Kasumi-1 (cell line): ENCODE results near the gene UBXN7.
"Not testable (repeated sequence)": the region's sequence is repeated elsewhere in the genome, so short reads cannot be mapped to it uniquely, and the experiment has no call there.

Experiments
- DNase-seq, 2 experiments: peaks; one replicate each; lab custom pipeline; 2025; lab: John Stamatoyannopoulos, UW

Gene UBXN7

GRCh38 chr3:196418601-196419000, 13.6 kb downstream of the UBXN7 start:
- no peak for DNase-seq

GRCh38 chr3:196414469-196414868, 17.8 kb downstream of the UBXN7 start:
- no peak for DNase-seq

- DNase-seq, result no peak
Observed at GRCh38 chr3:196412704-196413103, 19.5 kb downstream of the UBXN7 start.

- no peak for DNase-seq
Observed at GRCh38 chr3:196409409-196409808, 22.8 kb downstream of the UBXN7 start.

- DNase-seq, result no peak
Observed at GRCh38 chr3:196408565-196409300, 23.5 kb downstream of the UBXN7 start.

- no peak for DNase-seq
Observed at GRCh38 chr3:196406811-196407470, 25.3 kb downstream of the UBXN7 start.

- no peak for DNase-seq
Observed at GRCh38 chr3:196400331-196400730, 31.9 kb downstream of the UBXN7 start.

- no peak for DNase-seq
Observed at GRCh38 chr3:196399485-196399945, 32.7 kb downstream of the UBXN7 start.

GRCh38 chr3:196398782-196399181, 33.4 kb downstream of the UBXN7 start:
- DNase-seq, result no peak

- no peak for DNase-seq
Observed at GRCh38 chr3:196397941-196398340, 34.3 kb downstream of the UBXN7 start.

- DNase-seq, result no peak
Observed at GRCh38 chr3:196390116-196390515, 42.1 kb downstream of the UBXN7 start.

GRCh38 chr3:196388956-196389355, 43.3 kb downstream of the UBXN7 start:
- DNase-seq, result no peak

- DNase-seq, result not testable (repeated sequence)
Observed at GRCh38 chr3:196387941-196388340, 44.3 kb downstream of the UBXN7 start.

- DNase-seq, result not testable (repeated sequence)
Observed at GRCh38 chr3:196386797-196387196, 45.4 kb downstream of the UBXN7 start.

GRCh38 chr3:196386034-196386433, 46.2 kb downstream of the UBXN7 start:
- not testable (repeated sequence) for DNase-seq

- DNase-seq, result not testable (repeated sequence)
Observed at GRCh38 chr3:196385446-196385845, 46.8 kb downstream of the UBXN7 start.

- DNase-seq, result no peak
Observed at GRCh38 chr3:196378146-196378841, 53.9 kb downstream of the UBXN7 start.

- no peak for DNase-seq
Observed at GRCh38 chr3:196377321-196377720, 54.9 kb downstream of the UBXN7 start.

GRCh38 chr3:196365736-196366135, 66.5 kb downstream of the UBXN7 start:
- DNase-seq, result no peak

GRCh38 chr3:196360586-196360985, 71.6 kb downstream of the UBXN7 start:
- no peak for DNase-seq

GRCh38 chr3:196358540-196358939, 73.7 kb downstream of the UBXN7 start:
- DNase-seq, result not testable (repeated sequence)

- no peak for DNase-seq
Observed at GRCh38 chr3:196357905-196358304, 74.3 kb downstream of the UBXN7 start.

GRCh38 chr3:196356556-196356955, 75.7 kb downstream of the UBXN7 start:
- no peak for DNase-seq
